ENCODE measurements around the gene HOXD11. TPM values are rescaled to one million over a fixed set of nuclear protein-coding genes. Genes with fewer than 3 reads are reported as not detected.

The HOXD11 gene
- total RNA-seq, 1 donor from 2014 or later = not detected

DNA sequence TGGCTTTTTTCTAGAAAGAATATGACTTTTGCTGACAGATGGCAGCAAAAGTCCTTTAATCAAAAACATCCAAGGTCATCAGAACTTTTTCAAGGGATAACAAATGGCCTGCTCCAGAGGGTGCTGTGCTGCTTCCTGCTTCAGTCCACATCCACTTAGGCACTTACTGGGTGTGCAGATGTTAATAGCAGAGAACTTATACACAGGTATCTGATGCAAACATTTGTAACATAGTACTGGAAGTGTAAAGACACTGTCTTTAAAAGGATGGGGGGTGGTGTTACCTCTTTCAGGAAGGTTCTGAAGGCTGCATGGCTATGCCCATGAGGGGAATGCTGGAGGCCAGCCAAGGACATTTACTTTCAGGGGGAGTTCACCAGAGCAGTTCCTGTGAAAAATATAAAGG, 28.0 kb downstream of the HOXD11 start:
- H3K4me3 Mint-ChIP-seq = peak overlapping the region; percentile 14
- H3K36me3 Mint-ChIP-seq (ENCODE audit: low read depth) = no peaks in the 10 kb centered on the region
- TF ChIP-seq, protein P1, sequence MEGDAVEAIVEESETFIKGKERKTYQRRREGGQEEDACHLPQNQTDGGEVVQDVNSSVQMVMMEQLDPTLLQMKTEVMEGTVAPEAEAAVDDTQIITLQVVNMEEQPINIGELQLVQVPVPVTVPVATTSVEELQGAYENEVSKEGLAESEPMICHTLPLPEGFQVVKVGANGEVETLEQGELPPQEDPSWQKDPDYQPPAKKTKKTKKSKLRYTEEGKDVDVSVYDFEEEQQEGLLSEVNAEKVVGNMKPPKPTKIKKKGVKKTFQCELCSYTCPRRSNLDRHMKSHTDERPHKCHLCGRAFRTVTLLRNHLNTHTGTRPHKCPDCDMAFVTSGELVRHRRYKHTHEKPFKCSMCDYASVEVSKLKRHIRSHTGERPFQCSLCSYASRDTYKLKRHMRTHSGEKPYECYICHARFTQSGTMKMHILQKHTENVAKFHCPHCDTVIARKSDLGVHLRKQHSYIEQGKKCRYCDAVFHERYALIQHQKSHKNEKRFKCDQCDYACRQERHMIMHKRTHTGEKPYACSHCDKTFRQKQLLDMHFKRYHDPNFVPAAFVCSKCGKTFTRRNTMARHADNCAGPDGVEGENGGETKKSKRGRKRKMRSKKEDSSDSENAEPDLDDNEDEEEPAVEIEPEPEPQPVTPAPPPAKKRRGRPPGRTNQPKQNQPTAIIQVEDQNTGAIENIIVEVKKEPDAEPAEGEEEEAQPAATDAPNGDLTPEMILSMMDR (conservative IDR thresholded peaks at IDR 0.05) = no peak
- H3K4me1 Mint-ChIP-seq = peaks cover 11% of the 10 kb centered on the region
- H3K27me3 Mint-ChIP-seq (ENCODE audit: low read depth) = peaks cover 94% of the 10 kb centered on the region
- DNase-seq (ENCODE audit: low read depth, low spot score) = no peak
- no peak overlapping the region for H3K27ac Mint-ChIP-seq (ENCODE audit: unreplicated experiment)
- H3K9me3 Mint-ChIP-seq = no peaks in the 10 kb centered on the region

DNA sequence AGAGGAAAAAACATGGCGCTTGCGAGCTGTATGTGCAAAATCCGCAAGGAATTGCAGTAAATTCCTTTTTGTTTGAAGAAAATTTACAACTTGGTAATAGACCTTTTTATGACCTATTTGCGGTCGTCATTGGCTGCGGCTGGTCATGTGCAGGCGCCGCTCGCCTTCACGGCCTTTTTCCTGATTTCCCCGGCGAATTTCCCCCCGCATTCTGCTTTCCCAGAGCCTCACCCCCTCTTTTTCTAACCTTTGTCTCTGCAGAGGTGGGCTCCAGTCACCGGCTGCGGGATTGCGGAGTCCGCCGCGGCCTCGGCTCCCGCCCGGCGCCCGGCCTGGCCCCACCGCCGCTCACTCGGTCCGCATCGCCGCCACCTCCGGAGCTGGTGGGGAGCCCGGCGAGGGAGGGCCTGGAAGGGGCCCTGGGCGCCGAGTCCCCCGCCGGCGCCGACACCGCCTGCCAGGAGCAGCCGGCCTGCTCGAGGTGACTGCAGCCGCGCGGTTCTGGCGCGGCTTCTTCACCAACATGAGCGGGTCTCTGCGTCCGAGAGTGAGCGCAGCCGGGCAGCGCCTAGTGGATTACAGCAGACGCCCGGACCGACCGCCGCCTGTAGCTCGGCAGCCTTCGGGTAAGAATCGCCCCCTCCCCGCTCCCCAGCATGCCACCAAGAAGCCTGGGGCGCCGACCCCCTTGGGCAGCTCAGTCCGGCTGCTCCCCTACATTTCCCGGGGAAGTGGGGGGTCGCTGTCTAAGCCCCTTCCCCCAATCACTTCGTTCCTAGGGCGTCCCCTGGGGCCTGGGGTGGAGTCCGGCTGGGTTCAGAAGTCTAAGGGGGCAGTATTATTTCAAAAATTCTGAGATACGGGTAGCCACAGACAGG, 29.5 kb downstream of the HOXD11 start:
- no peaks in the 10 kb centered on the region for H3K36me3 Mint-ChIP-seq (ENCODE audit: low read depth)
- TF ChIP-seq, protein P1 (conservative IDR thresholded peaks at IDR 0.05) = no peak
- H3K27me3 Mint-ChIP-seq (ENCODE audit: low read depth) = peaks cover 99% of the 10 kb centered on the region
- no peak overlapping the region for H3K27ac Mint-ChIP-seq (ENCODE audit: unreplicated experiment)
- peaks cover 8% of the 10 kb centered on the region for H3K4me1 Mint-ChIP-seq
- peak overlapping the region; percentile 83 for H3K4me3 Mint-ChIP-seq
- no peak for DNase-seq (ENCODE audit: low read depth, low spot score)
- H3K9me3 Mint-ChIP-seq = no peaks in the 10 kb centered on the region

DNA sequence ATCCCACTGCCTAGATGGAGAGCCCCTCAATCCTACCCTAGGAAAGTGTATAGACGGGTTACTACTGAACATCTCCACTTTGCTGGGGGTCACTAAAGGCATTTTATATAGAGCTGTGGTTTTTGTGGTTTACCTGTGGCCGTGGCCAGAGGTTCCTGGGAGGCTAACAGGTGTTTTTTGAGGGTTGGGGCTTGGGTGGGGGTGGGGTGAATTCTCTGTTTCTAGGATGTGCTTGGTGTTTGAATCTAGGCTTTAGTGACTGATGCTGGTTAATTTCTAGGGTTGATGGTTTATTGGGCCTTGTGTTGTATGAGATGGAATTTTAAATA, 30.1 kb downstream of the HOXD11 start:
- Mint-ChIP-seq H3K4me1 (peaks cover 7% of the 10 kb centered on the region), H3K36me3 (ENCODE audit: low read depth) (no peaks in the 10 kb centered on the region), H3K27me3 (ENCODE audit: low read depth) (peaks cover 99% of the 10 kb centered on the region), H3K9me3 (no peaks in the 10 kb centered on the region), H3K27ac (ENCODE audit: unreplicated experiment) (no peak overlapping the region), H3K4me3 (peak overlapping the region; percentile 74)
- TF ChIP-seq, protein P1 (conservative IDR thresholded peaks at IDR 0.05) = no peak
- no peak for DNase-seq (ENCODE audit: low read depth, low spot score)

DNA sequence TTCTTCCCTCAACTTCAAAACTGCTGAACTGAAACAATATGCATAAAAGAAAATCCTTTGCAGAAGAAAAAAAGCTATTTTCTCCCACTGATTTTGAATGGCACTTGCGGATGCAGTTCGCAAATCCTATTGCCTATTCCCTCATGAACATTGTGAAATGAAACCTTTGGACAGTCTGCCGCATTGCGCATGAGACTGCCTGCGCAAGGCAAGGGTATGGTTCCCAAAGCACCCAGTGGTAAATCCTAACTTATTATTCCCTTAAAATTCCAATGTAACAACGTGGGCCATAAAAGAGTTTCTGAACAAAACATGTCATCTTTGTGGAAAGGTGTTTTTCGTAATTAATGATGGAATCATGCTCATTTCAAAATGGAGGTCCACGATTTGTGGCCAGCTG, 30.8 kb downstream of the HOXD11 start:
- Mint-ChIP-seq H3K9me3 (no peaks in the 10 kb centered on the region), H3K27me3 (ENCODE audit: low read depth) (peaks cover 99% of the 10 kb centered on the region), H3K4me1 (peaks cover 4% of the 10 kb centered on the region), H3K36me3 (ENCODE audit: low read depth) (no peaks in the 10 kb centered on the region), H3K4me3 (peak overlapping the region; percentile 74), H3K27ac (ENCODE audit: unreplicated experiment) (no peak overlapping the region)
- no peak for DNase-seq (ENCODE audit: low read depth, low spot score)
- TF ChIP-seq, protein P1 (conservative IDR thresholded peaks at IDR 0.05) = no peak

DNA sequence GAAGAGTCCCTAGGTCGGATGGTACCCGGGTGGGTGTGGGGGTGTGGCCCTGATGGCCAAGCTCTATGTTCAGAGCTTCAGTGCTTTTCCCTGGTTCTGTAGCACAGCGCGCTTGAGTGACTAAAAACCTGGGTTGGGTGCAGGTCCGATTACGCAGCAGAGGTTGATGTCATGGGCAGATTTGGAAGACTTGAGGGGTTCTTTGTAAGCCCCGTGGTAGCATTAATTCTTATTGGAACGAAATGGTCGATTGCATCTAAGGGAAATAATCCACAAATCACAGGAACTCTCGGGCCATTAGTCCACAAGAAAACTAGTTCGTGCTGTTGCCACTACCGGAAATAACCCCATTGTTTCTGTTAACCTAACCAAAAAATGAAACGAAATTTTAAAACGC, 31.4 kb downstream of the HOXD11 start:
- no peak for DNase-seq (ENCODE audit: low read depth, low spot score)
- TF ChIP-seq, protein P1 (conservative IDR thresholded peaks at IDR 0.05) = no peak
- Mint-ChIP-seq H3K9me3 (no peaks in the 10 kb centered on the region), H3K4me3 (peak overlapping the region; percentile 9), H3K4me1 (peaks cover 4% of the 10 kb centered on the region), H3K27ac (ENCODE audit: unreplicated experiment) (no peak overlapping the region), H3K36me3 (ENCODE audit: low read depth) (no peaks in the 10 kb centered on the region), H3K27me3 (ENCODE audit: low read depth) (peaks cover 99% of the 10 kb centered on the region)
